Ovary (tissue), 3 donors: ENCODE results near the gene NT5DC4.

Source experiments
- EP300 ChIP-seq: sonication (generic); formaldehyde crosslinking; IDR thresholded peaks from one replicate; pipeline ENCODE4 v1.6.1; 2017; ENCODE audit warnings: antibody characterized with exemption
- POLR2A ChIP-seq: fragments of 450-650 bp; IDR thresholded peaks from one replicate; pipeline ENCODE4 v1.6.1; 2017; ENCODE audit warnings: antibody characterized with exemption, mild to moderate bottlenecking, moderate library complexity
- TF ChIP-seq, protein P1 (sequence below), 3 donors: fragments of 450-650 bp in 2 of 3; fragments of 200-600 bp in 1 of 3; IDR thresholded peaks; one replicate each; pipeline versions ENCODE4 v1.5.1 to v1.8.0; 2016 to 2022; ENCODE audit warnings: antibody characterized with exemption in 3 of 3, mild to moderate bottlenecking in 1 of 3
- donor health status: DM: no; HTN: no; CAD: no.

DNA sequence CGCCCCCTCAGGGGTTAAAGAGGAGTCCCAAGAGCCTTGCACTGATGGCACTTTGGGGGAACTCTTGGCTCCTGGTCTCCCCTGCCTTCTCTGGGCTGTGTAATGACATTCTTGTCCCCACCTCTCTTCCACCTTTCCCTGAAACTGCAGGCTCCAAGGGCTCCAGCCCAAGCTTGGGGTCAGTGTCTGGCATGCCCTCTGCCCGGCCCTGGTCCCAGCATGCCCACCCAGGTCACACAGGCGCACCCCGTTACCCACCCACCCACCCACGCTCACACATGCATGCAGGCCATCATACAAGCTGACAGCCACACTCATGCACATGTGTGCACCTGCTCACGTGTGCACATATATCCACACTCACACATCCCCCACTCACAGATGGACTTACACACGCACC lies 6.9 kb upstream of the NT5DC4 start:
- TF ChIP-seq, protein P1, sequence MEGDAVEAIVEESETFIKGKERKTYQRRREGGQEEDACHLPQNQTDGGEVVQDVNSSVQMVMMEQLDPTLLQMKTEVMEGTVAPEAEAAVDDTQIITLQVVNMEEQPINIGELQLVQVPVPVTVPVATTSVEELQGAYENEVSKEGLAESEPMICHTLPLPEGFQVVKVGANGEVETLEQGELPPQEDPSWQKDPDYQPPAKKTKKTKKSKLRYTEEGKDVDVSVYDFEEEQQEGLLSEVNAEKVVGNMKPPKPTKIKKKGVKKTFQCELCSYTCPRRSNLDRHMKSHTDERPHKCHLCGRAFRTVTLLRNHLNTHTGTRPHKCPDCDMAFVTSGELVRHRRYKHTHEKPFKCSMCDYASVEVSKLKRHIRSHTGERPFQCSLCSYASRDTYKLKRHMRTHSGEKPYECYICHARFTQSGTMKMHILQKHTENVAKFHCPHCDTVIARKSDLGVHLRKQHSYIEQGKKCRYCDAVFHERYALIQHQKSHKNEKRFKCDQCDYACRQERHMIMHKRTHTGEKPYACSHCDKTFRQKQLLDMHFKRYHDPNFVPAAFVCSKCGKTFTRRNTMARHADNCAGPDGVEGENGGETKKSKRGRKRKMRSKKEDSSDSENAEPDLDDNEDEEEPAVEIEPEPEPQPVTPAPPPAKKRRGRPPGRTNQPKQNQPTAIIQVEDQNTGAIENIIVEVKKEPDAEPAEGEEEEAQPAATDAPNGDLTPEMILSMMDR (IDR thresholded peaks at IDR 0.05), result no peak
- no peak for TF ChIP-seq EP300
- no peak for TF ChIP-seq POLR2A
